GM19397 (cell line): ENCODE results near the gene CEP170B.
"Not testable (repeated sequence)": the region's sequence is repeated elsewhere in the genome, so short reads cannot be mapped to it uniquely, and the experiment has no call there.

Experiments used
- ATAC-seq: cut with Tn5 transposase; IDR thresholded peaks from one replicate; pipeline ENCODE4 v1.9.1; 2021; ENCODE audit warnings: mild to moderate bottlenecking, moderate library complexity; ENCODE audit not compliant: unreplicated experiment

Gene CEP170B

DNA sequence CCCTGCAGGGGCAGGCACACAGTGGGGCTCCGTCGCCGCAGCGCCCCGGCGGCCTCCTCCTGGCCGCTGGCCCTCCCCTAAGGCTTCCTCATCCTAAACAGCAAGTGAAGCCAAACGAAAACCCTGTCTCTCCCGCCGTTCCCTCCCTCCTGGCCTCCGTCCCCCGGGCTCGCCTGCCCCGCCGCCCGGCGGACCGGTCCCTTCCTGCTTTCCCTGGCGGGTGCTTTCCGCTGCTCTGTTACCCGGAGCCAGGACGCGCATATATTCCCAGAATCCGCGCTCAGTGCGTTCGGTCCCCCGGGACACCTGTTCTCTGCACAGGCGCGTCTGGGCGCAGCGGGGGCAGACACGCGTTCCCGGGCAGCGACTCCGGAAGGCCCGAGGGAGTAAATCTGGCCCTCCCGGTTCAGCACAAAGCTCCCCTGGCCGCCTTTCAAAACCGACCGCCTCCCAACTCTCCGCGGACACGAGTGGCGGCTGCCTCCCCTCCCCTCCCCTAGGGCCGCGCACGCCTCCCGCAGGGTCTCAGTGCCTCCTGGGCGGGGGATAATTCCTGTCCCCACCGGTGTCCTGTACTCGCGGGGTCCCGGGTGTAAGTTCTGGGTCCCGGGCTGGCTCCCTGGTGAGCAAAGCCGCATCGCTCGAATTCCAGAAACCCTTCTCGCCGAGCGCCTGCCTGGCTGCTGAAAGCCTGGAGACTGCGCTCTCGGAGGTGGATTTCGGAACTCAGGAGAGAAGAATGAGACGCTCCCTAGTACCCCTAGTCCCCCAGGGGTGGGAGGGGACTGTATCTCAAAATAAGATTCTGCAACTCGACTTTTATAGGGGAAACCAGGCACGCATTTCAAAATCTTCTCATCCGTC is 21.4 kb upstream of the CEP170B start:
- ATAC-seq: no peak

DNA sequence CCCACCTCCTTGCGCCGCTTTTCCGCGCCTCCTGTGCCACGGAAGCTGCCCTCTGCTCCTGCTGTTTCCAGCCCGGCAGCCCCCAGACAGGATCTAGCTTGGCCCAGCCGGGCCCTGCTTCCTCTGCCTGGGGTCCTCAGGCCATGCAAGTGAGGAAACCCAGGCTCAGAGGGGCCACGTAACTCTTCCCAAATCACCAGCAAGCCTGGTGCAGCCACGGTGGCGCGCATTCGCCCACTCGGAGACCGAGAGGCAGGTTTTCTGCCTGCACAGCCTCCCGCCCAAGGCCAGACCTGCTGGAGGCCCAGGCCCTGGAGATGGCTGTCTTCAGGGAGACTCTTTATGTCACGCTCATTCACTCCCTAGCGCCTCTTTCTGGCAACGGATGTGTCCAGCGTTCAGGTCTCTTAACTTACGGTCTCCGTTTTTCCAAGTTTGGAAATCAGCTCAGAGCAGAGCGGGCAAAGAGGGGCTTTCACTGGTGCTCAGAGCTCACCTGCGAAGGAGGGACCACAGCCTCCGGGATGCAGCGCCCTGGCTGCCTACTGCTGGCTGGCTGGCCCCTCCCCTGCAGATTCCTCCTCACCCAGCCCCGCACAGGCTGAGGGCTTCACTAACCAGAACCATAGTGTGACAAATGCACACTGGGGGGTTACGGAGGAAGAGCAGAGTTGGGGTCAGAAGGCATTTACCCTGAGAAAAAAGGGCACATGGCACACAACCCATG is 20.6 kb upstream of the CEP170B start:
- no peak for ATAC-seq

DNA sequence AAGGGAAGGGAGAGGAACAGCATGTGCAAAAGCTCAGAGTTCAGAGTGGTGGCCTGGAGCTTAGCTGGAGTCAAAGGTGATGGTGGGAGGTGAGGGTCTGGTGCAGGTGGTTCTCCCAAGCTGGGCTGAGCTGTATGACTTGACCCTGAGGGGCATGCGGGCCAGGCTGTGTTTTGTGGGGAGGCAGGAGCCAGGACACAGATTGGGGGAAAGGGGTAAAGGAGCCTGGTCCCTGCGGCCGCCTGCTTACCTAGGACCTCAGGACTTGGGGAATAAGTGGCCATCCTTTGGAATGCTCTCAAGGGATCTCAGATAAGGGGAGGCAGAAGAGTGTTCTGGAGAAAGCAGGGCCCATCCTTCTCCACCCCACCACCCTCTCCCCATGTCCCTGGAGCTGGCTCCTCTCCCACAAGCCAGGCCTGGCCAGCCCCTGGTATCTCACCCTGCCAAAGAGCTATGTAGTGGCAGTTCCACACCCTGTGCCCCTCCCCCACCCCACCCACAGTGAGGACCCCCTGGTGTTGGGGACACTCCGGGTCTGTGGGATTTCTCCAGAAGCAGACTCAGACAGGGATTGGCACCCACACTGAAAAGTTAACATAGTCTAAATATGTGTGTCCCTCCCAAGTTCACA is 19.9 kb upstream of the CEP170B start:
- no peak for ATAC-seq

DNA sequence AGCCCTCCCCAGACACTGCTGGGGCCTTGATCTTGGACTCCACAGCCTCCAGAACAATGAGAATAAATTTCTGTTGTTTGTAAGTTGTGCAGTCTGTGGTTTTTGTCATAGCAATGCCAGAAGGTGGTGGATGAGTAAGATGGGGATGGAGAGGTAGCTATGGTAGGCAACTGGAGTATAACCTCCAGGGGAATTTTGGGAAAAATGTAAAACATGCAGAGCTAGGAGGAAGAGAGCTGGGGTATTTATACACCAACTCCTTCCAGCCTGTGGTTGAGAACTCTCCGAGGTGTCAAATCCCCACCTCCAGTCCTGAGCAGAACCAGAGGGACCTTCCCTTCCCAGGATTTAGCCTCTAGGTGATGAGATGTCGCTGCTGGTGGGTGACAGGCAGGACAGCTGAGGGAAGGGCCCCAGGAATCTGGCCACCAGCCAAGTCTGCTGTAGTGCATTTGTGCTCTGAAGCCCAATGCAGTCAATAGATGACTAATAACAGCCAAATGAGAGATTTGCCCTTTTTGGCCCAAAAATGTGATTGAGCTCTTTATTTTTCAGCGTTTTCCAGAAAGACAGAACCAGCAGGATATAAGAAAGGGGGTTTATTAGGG is 19.1 kb upstream of the CEP170B start:
- ATAC-seq: no peak

DNA sequence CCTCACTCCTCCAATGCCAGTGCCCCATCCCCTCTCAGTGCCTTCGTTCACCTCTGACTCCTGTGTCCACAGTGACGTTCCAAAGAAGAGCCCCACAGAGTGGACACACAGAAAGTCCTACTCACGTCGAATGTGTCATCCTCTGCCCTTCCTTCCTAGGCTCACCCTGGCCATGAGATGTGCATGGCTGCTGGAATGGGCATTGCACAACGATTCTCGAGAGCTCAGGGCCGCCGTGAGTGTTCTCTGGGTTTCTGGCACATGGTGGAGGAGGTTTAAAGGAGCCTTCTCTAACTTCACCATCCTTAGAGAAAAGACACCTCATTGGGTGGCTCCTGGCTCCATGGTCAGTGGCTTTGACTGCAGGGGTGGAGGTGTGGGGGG is 12.8 kb upstream of the CEP170B start:
- no peak for ATAC-seq

DNA sequence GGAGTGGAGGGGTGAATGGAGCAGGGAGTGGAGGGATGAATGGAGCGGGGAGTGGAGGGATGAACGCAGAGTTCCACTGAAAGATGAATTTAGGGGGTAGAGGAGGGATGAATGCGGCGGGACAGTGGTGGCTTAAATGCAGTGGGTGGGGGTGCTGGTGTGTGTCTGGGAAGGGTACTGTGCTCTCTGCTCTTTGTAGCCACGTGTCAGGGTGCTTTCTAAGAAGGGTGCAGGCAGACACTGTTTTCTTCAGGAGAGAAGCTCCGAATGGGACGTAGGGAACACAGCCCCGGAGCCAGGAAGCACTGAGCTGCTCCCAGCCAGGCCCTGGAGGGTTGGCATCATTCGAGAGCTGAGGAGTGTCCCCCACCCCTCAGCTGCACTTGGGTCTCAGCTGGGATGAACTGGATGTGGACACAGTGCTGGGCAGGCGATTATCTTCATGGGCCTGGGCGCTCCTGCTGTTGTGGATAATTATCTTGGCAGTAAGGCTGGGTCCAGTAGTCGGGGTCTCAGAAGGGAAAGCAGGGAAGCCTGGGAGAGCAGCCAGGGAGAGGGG is 9.5 kb upstream of the CEP170B start:
- ATAC-seq: no peak

DNA sequence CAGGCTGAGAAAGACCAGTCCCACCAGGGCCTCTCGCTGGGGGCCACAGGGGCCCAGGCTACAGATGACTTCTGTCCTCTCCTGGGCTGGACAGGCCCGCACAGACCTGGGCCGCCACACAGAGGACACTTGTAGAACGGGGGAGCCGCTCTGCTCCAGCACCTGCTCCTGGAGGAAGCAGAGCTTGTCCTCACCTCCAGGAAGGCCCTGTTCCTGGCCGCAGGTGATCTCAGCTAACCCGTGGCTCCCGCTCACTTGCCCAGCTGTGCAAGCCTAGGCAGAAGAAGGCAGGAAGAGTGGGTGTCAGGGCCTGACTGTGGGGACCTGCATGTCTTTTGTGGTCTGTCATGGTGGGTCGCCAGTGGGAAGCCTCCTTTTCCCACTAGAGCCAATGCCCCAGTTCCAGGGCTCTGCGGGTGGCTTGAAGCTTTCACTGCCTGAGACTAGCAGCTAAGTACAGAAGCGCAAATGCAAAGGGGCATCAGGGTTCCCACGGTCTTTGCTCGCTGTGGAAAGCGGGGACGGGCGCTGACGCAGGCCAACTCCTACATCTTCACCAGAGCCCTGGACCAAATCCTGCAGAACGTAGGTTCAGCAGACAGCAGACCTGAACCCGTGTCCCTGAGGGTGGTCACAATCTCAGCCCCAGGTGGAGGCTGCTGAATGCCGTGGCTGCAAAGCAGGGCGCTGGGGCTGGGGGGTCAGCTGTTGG is 8.8 kb upstream of the CEP170B start:
- ATAC-seq: no peak

DNA sequence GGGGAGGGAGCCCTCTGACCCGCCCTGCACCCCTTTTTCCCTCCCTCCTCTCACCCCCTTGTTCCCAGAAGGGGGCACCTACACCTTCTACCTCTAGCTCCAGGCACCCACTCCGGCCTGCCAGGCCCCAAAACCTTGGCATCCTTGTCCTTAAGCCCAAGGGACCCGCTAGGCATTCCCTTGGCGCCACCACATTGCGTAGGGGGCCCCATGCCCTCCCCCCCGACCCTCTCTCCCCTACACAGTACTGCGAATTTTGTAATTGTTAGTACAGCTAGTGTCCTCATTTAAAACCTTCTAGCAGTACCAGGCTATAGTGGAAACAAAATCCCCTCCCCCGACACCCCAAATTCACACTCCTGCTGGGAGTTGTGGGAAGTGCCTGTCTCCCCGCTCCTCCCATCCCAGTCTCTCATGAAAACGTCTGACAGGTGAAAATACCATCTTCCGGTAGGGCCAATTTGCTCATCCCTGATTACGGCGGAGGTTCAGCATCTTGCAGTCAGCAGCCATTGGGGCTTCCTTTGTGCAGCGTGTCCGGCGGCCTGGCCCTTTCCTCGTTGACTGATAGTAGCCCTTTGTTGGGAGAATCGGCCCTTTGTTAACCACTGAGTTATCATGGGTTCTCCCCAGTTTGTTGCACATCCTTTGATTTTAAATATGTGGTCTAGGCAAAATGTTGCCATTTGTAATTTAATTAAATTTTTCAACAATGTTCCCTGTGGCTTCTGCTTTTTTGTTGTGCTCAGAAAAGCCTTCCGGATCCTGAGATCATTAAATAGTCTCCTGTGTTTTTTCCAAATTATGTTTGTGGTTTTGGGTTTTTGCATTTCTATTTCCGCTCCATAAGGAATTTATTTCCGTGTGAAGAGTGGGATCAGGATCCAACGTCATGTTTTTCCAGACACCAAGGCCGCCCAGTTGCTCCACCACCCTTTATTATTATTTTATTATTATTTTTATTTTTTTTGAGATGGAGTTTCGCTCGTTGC is 7.9 kb upstream of the CEP170B start:
- no peak for ATAC-seq

DNA sequence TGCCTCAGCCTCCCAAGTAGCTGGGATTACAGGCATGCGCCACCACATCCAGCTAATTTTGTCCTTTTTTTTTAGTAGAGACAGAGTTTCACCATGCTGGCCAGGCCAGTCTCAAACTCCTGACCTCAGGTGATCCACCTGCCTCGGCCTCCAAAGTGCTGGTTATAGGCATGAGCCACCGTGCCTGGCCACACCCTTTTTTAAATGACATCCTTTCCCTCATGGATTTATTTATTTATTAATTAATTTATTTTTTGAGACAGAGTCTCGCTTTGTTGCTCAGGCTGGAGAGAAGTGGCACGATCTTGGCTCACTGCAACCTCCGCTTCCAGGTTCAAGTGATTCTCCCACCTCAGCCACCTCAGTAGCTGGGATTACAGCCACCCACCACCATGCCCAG is 7.1 kb upstream of the CEP170B start:
- not testable (repeated sequence) for ATAC-seq

DNA sequence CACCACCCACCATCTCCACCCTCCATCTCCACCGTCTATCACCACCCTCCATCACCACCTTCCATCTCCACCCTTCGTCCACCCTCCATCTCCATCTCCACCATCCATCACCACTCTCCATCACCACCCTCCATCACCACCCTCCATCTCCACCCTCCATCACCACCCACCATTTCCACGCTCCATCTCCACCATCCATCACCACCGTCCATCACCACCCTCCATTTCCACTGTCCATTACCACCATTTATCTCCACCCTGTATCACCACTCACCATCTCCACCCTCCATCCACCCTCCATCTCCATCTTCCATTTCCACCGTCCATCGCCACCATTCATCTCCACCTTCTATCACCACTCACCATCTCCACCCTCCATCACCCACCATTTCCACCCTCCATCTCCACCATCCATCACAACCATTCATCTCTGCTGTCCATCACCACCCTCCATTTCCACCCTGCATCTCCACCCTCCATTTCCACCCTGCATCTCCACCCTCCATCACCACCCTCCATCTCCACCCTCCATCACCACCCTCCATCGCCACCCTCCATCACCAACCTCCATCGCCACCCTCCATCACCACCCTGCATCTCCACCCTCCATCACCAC is 6.1 kb upstream of the CEP170B start:
- no peak for ATAC-seq

DNA sequence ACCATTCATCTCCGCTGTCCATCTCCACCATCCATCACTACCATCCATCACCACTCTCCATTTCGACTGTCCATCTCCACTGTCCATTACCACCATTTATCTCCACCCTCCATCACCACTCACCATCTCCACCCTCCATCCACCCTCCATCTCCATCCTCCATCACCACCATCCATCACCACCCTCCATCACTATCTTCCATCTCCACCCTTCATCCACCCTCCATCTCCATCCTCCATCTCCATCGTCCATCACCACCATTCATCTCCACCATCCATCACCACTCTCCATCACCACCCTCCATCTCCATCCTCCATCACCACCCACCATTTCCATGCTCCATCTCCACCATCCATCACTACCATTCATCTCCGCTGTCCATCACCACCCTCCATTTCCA is 5.2 kb upstream of the CEP170B start:
- no peak for ATAC-seq

DNA sequence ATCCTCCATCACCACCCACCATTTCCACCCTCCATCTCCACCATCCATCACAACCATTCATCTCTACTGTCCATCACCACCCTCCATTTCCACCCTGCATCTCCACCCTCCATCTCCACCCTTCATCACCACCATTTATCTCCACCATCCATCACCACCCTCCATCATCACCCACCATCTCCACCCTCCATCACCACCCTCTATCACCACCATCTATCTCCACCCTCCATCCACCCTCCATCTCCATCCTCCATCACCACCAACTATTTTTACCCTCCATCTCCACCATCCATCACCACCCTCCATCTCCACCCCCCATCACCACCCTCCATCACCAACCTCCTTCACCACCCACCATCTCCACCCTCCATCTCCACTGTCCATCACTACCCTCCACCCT is 4.7 kb upstream of the CEP170B start:
- no peak for ATAC-seq

DNA sequence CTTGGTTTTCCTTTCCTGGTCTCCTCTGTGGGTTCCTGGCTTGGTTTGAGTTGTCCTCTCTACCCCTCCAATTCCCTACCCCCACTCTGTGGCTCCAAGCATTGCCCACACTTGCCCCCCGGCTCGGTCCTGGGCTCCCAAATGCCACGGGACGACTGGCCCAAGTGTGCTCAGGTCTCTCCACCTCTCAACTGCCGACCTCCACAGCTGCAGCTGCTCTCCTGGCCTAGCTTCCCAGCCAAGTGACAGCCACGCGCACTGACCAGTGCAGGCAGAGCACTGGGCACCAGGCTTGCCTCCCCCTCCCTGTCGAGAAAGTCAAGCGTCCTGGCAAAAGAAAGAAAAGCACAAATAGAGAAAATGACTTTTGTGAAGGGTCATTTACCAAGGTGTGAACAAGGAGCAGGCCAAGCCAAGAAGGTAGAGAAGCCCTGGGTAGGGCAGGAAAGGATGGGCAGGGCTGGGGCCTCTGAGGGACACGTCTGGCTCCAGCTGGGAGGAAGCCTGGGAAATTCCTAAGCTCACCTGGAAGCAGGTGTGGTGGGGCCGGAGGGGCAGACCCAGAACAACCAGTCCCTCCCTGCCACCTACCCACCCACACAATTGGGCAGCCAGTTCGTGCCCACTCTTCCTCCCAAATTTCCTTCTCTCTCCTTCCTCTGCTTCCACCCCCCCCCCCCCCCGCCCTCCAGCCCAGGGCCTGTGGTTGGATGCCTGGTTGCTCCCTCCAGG is 1.8 kb upstream of the CEP170B start:
- no peak for ATAC-seq

DNA sequence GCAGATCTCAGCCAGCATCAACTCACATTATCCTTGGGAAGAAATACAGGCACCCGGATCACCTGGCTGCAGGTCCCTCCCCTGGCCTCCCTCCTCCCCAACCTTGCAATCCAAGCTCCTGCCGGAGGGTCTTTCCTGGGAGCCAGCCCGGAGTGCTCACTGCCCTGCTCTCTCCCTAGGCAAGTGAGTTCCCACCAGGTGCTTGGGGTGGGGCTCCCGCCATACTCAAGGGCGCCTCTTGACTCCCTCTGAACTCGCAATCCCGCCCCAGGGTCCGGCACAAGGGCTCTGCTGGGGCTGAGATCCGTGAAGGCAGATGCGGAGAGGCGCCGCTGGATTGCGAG is 1.2 kb upstream of the CEP170B start:
- no peak for ATAC-seq

DNA sequence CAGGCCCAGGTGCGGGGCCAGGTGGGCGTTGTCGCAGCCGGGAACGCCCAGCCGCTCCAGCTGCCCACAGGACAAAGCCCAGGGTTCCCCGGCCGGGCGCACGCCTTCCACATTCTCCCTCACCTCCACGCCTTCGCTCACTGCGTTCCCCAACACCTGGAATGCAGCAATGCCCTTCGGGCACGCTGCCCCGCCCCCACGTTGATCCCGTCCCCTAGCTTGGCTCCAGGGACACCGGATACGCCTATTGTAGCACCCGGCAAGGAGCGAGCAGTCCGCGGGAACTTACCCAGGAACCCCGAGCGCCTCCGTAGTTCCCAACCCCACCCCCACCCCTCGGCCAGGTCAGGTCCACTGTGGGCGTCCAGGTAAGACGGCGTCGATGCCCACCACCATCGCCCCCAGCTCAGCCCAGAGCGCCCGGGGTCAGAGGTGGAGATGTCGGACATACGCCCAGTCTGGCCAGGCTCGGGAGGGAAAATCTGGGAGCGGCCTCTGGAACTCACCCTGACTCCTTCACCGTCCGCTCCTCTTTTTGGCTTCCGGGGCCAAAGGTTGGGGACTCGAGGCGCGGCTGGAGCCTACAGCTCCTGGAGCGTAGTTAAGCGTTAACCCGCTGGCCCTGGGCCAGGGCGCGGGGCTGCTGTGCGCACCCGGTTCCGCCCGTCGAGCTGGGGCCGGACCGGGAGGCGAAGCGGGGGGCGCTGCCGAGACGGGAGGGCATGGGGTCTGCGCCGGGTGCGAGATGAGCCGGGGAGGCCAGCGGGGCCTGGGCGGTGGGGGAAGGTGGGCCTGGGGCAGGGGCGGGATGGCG is 594 bp upstream of the CEP170B start:
- no peak for ATAC-seq

DNA sequence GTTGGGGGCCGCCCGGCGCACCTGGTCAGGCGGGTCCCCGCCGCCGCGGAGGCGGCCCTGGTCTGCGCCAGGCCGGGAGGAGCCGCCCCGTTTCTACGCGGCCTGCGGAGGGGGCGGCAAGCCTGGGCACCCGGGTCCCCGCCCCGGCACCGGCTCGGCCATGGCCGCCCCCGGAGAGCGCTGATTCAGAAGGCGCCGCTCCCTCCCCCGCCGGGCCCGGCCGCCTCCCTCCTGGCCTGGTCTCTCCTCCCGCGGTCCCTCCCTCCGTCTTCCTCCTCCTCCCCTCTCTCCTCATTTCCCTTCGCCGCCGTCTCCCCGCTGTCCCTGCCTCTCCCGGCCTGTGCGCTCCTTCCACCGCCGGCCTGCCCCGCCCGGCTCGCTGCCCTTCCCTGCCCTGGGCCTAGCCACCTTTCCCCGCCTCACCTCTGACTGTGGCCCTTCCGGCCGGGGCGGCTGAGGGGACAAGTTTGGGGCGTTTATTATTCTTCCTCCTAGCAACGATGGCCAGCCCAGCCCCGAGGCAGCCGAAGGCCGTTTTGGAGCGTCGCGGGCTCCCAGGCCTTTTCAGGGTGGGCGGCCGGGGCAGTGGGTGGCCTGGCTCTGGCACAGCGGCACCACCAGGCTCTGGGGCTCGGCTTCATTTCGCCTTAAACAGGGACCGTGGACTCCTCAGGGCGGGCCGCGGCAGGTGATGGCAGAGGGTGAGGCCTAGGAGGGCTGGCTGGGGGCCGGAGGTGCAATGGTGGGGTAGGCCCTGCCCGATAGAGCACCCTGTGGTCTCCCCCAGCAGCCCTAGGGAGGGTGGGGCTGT is 768 bp downstream of the CEP170B start:
- ATAC-seq: no peak
